SK-N-SH (cell line): ENCODE measurements around the gene GDF2. TPM values are rescaled to one million over a fixed set of nuclear protein-coding genes. Genes with fewer than 3 reads are reported as not detected.

ENCODE experiments used
- CTCF ChIA-PET: fragments of 300-600, 350-600 bp; formaldehyde crosslinking; extraction: SDS; loops from one replicate; lab custom pipeline; 2021; lab: Yijun Ruan, JAX
- POLR2A ChIA-PET: fragments of 350-600 bp; sonication (Branson Sonifier 250); formaldehyde crosslinking; extraction: SDS; loops from one replicate; lab custom pipeline; 2020; ENCODE audit warnings: antibody characterized with exemption, inconsistent platforms; lab: Yijun Ruan, JAX
- DNase-seq: peaks from one replicate; pipeline ENCODE4 v3.0.0; 2012
- H2AFZ ChIP-seq: fragments of 200-600 bp; sonication (generic); 2 replicates; pipeline ENCODE4 v1.8.1; 2016; ENCODE audit warnings: antibody characterized with exemption, mild to moderate bottlenecking, low read depth
- H3F3A ChIP-seq: fragments of 200-600 bp; sonication (generic); replicated peaks from 2 replicates; pipeline ENCODE3; 2016; ENCODE audit warnings: antibody characterized with exemption, mild to moderate bottlenecking; ENCODE audit not compliant: insufficient read depth
- H3K27ac ChIP-seq, 2 experiments: fragments of 200-500 bp in 1 of 2; fragments of 200-600 bp in 1 of 2; sonication (Bioruptor generic) in 1 of 2; sonication (generic), shearing (Covaris generic) in 1 of 2; 2 replicates each; pipeline versions ENCODE4 v1.5.1 to v1.6.1; 2014 to 2016; ENCODE audit warnings: low read depth in 2 of 2, inconsistent platforms in 1 of 2, low read length in 1 of 2, mild to moderate bottlenecking in 1 of 2, mixed read lengths in 1 of 2
- H3K27me3 ChIP-seq: fragments of 200-600 bp; sonication (generic), shearing (Covaris generic); 2 replicates; pipeline ENCODE4 v1.6.1; 2016; ENCODE audit warnings: mixed run types; ENCODE audit not compliant: insufficient read depth
- H3K36me3 ChIP-seq, 2 experiments: fragments of 200-500 bp in 1 of 2; fragments of 200-600 bp in 1 of 2; sonication (Bioruptor generic) in 1 of 2; sonication (generic) in 1 of 2; replicated peaks in 1 of 2; 2 replicates each; pipeline versions ENCODE3 to v1.5.1; 2014 to 2016; ENCODE audit warnings: low read length in 1 of 2, mild to moderate bottlenecking in 1 of 2; ENCODE audit not compliant: insufficient read depth in 2 of 2, control insufficient read depth in 1 of 2
- H3K4me1 ChIP-seq, 2 experiments: fragments of 200-500 bp in 1 of 2; fragments of 200-600 bp in 1 of 2; sonication (Bioruptor generic) in 1 of 2; sonication (generic), shearing (Covaris generic) in 1 of 2; 2 replicates each; pipeline versions ENCODE4 v1.5.1 to v1.6.1; 2014 to 2016; ENCODE audit warnings: low read depth in 1 of 2, low read length in 1 of 2, mixed run types in 1 of 2; ENCODE audit not compliant: insufficient read depth in 2 of 2, control insufficient read depth in 1 of 2
- H3K4me2 ChIP-seq: fragments of 200-600 bp; sonication (generic), shearing (Covaris generic); 2 replicates; pipeline ENCODE4 v1.6.1; 2017; ENCODE audit warnings: mixed run types
- H3K4me3 ChIP-seq, 2 experiments: fragments of 200-500 bp in 1 of 2; fragments of 200-600 bp in 1 of 2; sonication (Bioruptor generic) in 1 of 2; sonication (generic), shearing (Covaris generic) in 1 of 2; 2 replicates each; pipeline versions ENCODE4 v1.5.1 to v1.8.1; 2014 to 2016; ENCODE audit warnings: low read depth in 2 of 2, inconsistent platforms in 1 of 2, low read length in 1 of 2, mild to moderate bottlenecking in 1 of 2, mixed read lengths in 1 of 2, moderate library complexity in 1 of 2
- H3K79me2 ChIP-seq: fragments of 200-600 bp; sonication (generic); 2 replicates; pipeline ENCODE4 v1.8.1; 2017; ENCODE audit warnings: mild to moderate bottlenecking; ENCODE audit not compliant: insufficient read depth
- H3K9ac ChIP-seq: fragments of 200-600 bp; sonication (generic); 2 replicates; pipeline ENCODE4 v1.6.1; 2017; ENCODE audit warnings: mixed run types
- H3K9me2 ChIP-seq: fragments of 200-600 bp; sonication (generic); 2 replicates; pipeline ENCODE4 v1.6.1; 2017; ENCODE audit warnings: mixed run types
- H3K9me3 ChIP-seq: fragments of 200-600 bp; sonication (generic); 2 replicates; pipeline ENCODE4 v1.6.1; 2017; ENCODE audit warnings: mixed run types, mild to moderate bottlenecking, moderate library complexity
- H4K20me1 ChIP-seq: fragments of 200-600 bp; sonication (generic); 2 replicates; pipeline ENCODE4 v1.6.1; 2017; ENCODE audit warnings: mild to moderate bottlenecking, mixed run types; ENCODE audit not compliant: insufficient read depth
- CHD2 ChIP-seq: fragments of 150-350 bp; IDR thresholded peaks from 2 replicates; pipeline ENCODE4 v1.6.1; 2018; ENCODE audit warnings: low read length; ENCODE audit not compliant: partially characterized antibody
- EZH2phosphoT487 ChIP-seq: fragments of 200-600 bp; sonication (generic); IDR thresholded peaks from 2 replicates; pipeline ENCODE4 v1.6.1; 2017; ENCODE audit warnings: low read depth, mixed run types, mild to moderate bottlenecking, antibody characterized with exemption, moderate library complexity, borderline replicate concordance
- FOSL2 ChIP-seq: IDR thresholded peaks from 2 replicates; pipeline ENCODE4 v1.4.0; 2012; ENCODE audit warnings: low read depth, mild to moderate bottlenecking, moderate library complexity, borderline replicate concordance
- FOXJ3 ChIP-seq: sonication (generic); formaldehyde crosslinking; IDR thresholded peaks from 2 replicates; pipeline ENCODE4 v1.5.1; 2020; ENCODE audit warnings: mild to moderate bottlenecking, missing genetic modification reagents
- GABPA ChIP-seq: IDR thresholded peaks from 2 replicates; pipeline ENCODE4 v1.4.0; 2012; ENCODE audit warnings: low read depth, mild to moderate bottlenecking
- GATA2 ChIP-seq: sonication (generic); formaldehyde crosslinking; IDR thresholded peaks from 2 replicates; pipeline ENCODE4 v1.5.0; 2020; ENCODE audit warnings: mild to moderate bottlenecking, missing genetic modification reagents
- MXI1 ChIP-seq: IDR thresholded peaks from 2 replicates; pipeline ENCODE4 v1.6.1; 2012; ENCODE audit warnings: mild to moderate bottlenecking, low read depth, low read length, improper control_type of control experiment
- POLR2AphosphoS5 ChIP-seq: IDR thresholded peaks from 2 replicates; pipeline ENCODE4 v1.6.1; 2012; ENCODE audit warnings: low read depth, low read length
- RXRA ChIP-seq: IDR thresholded peaks from 2 replicates; pipeline ENCODE4 v1.4.0; 2012; ENCODE audit warnings: low read depth, mild to moderate bottlenecking, borderline replicate concordance
- SIN3A ChIP-seq: IDR thresholded peaks from 2 replicates; pipeline ENCODE4 v1.6.1; 2012; ENCODE audit warnings: low read depth, mild to moderate bottlenecking, low read length, moderate library complexity, borderline replicate concordance
- TCF12 ChIP-seq: IDR thresholded peaks from 2 replicates; pipeline ENCODE4 v1.4.0; 2012
- WGBS: methylation state at CpG from one replicate; pipeline ENCODE4 v1.1.6; 2017; ENCODE audit warnings: low lambda C conversion rate; 5-methylcytosine and 5-hydroxymethylcytosine counted together
- polyA plus RNA-seq, 3 experiments: library from polyadenylated mRNA; depleted of rRNA; stranded (reverse); fragments of >200 nt; gene quantifications; 2 replicates each; pipeline ENCODE4 v1.2.3, GENCODE V29; 2012
- TF ChIP-seq, protein P1 (sequence below): IDR thresholded peaks from 2 replicates; pipeline ENCODE4 v1.4.0; 2012; ENCODE audit warnings: low read depth, borderline replicate concordance
- TF ChIP-seq, protein P2 (sequence below): fragments of 150-350 bp; IDR thresholded peaks from 2 replicates; pipeline ENCODE4 v1.6.1; 2017; ENCODE audit warnings: antibody characterized with exemption, low read length, low read depth, borderline replicate concordance
- TF ChIP-seq, protein P3 (sequence below): IDR thresholded peaks from 2 replicates; pipeline ENCODE4 v1.4.0; 2012; ENCODE audit warnings: low read depth
- TF ChIP-seq, protein P4 (sequence below): IDR thresholded peaks from 2 replicates; pipeline ENCODE4 v1.6.1; 2012; ENCODE audit warnings: mild to moderate bottlenecking, low read depth, low read length, moderate library complexity

The GDF2 gene
- polyA plus RNA-seq, 1 of the 3 experiments (the other 2 are of a cell fraction), result not detected

DNA sequence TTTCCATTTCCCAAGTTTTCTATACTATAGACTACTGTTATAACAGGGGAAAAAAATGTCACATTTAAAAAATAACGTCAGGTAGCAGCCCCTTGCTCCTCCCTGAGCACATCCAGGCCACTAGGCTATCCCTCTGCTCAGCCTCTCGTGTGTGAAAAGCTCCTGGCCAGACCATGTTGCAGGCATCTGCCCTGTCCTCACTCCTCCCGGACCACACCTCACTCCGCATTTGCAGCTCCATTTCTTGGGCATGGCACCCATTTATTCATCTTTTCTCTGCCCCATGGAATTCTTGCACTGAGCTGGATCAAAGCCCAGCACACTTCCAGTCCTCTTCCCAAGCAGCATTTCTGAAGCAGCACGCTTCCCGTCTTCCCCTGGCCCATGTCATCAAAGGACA lies 1.4 kb upstream of the GDF2 start:
- TF ChIP-seq MXI1, result no peak
- TF ChIP-seq, protein P1, sequence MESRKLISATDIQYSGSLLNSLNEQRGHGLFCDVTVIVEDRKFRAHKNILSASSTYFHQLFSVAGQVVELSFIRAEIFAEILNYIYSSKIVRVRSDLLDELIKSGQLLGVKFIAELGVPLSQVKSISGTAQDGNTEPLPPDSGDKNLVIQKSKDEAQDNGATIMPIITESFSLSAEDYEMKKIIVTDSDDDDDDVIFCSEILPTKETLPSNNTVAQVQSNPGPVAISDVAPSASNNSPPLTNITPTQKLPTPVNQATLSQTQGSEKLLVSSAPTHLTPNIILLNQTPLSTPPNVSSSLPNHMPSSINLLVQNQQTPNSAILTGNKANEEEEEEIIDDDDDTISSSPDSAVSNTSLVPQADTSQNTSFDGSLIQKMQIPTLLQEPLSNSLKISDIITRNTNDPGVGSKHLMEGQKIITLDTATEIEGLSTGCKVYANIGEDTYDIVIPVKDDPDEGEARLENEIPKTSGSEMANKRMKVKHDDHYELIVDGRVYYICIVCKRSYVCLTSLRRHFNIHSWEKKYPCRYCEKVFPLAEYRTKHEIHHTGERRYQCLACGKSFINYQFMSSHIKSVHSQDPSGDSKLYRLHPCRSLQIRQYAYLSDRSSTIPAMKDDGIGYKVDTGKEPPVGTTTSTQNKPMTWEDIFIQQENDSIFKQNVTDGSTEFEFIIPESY, result no peak
- no peak for TF ChIP-seq SIN3A
- TF ChIP-seq EZH2phosphoT487, result no peak
- 34% methylated on average over 6 of the region's 6 CpGs for WGBS
- no peak overlapping the region for H3K4me2 ChIP-seq
- no peak overlapping the region for H3K4me3 ChIP-seq
- ChIA-PET CTCF (interaction anchor here (2.1 kb wide), 2 partner anchors 9 to 296 kb away, joined by 7 to 8 read pairs; no protein-coding TSS in a partner anchor), POLR2A (no interaction called here)
- H2AFZ ChIP-seq, result no peak overlapping the region
- DNase-seq, result no peak
- no peaks in the 10 kb centered on the region for H3F3A ChIP-seq
- no peak overlapping the region for H3K27ac ChIP-seq
- H3K9me3 ChIP-seq, result no peaks in the 10 kb centered on the region
- no peaks in the 10 kb centered on the region for H3K79me2 ChIP-seq
- H4K20me1 ChIP-seq, result no peaks in the 10 kb centered on the region
- H3K9ac ChIP-seq, result no peak overlapping the region
- no peaks in the 10 kb centered on the region for H3K36me3 ChIP-seq
- no peaks in the 10 kb centered on the region for H3K9me2 ChIP-seq
- H3K27me3 ChIP-seq, result peaks cover 6% of the 10 kb centered on the region; the same call in 1 of the 2 replicates
- peaks cover 0 to 12% of the 10 kb centered on the region in 2 experiments; a peak in 1 of 4 replicates for H3K4me1 ChIP-seq

DNA sequence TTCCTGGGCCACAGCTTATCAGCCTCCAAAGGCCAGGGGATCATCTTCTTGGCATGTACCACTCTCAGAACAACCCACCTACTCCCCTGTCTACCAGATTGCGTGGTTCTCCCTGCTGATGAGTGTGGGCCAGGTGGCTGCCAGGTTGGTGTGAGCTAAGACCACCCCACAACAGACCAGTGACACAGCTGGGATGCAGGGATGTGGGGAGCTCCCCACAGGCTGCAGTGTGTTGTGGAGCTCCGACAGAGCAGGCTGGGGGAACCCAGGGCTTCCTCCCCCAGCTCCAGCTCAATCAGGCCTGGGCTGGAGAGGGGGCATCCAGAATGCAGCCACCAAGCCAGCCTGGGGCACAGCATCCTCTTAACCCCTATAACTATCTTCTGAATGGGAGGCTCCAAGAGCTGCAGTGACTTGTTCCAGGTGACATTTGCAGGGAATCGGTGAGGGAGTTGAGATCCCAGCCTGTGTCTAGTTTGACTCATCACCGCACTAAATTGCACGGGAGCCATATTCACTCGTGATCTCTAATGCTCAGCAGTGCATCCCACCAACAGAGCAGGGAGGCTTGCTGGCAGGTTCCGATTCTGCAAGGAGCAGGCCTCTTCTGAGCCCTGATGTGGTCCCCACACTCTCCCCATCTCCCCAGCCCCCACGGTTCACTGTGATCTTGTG lies 596 bp upstream of the GDF2 start:
- CTCF ChIA-PET, result interaction anchor here (1.2 to 2.1 kb wide), 2 partner anchors 9 to 297 kb away, joined by 4 to 7 read pairs; no protein-coding TSS in a partner anchor
- Histone ChIP-seq H3K9me2 (no peaks in the 10 kb centered on the region), H3K4me2 (no peak overlapping the region), H3K27me3 (peaks cover 6% of the 10 kb centered on the region; the same call in 1 of the 2 replicates), H3K9ac (no peak overlapping the region), H3K36me3 (no peaks in the 10 kb centered on the region), H3F3A (no peaks in the 10 kb centered on the region), H3K27ac (no peak overlapping the region), H3K4me3 (no peak overlapping the region), H2AFZ (no peak overlapping the region), H3K4me1 (peaks cover 0 to 17% of the 10 kb centered on the region in 2 experiments; a peak in 1 of 4 replicates), H4K20me1 (no peaks in the 10 kb centered on the region), H3K79me2 (no peaks in the 10 kb centered on the region), H3K9me3 (no peaks in the 10 kb centered on the region)
- POLR2A ChIA-PET, result no interaction called here
- TF ChIP-seq EZH2phosphoT487 (no peak), CHD2 (no peak), FOXJ3 (CRISPR knock-in tag) (no peak), GATA2 (CRISPR knock-in tag) (no peak), FOSL2 (no peak), TCF12 (no peak), GABPA (no peak), POLR2AphosphoS5 (no peak), RXRA (no peak)
- TF ChIP-seq, protein P2, sequence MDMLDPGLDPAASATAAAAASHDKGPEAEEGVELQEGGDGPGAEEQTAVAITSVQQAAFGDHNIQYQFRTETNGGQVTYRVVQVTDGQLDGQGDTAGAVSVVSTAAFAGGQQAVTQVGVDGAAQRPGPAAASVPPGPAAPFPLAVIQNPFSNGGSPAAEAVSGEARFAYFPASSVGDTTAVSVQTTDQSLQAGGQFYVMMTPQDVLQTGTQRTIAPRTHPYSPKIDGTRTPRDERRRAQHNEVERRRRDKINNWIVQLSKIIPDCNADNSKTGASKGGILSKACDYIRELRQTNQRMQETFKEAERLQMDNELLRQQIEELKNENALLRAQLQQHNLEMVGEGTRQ, result no peak
- TF ChIP-seq, protein P3, sequence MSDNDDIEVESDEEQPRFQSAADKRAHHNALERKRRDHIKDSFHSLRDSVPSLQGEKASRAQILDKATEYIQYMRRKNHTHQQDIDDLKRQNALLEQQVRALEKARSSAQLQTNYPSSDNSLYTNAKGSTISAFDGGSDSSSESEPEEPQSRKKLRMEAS, result no peak
- TF ChIP-seq, protein P1, result no peak
- TF ChIP-seq, protein P4, sequence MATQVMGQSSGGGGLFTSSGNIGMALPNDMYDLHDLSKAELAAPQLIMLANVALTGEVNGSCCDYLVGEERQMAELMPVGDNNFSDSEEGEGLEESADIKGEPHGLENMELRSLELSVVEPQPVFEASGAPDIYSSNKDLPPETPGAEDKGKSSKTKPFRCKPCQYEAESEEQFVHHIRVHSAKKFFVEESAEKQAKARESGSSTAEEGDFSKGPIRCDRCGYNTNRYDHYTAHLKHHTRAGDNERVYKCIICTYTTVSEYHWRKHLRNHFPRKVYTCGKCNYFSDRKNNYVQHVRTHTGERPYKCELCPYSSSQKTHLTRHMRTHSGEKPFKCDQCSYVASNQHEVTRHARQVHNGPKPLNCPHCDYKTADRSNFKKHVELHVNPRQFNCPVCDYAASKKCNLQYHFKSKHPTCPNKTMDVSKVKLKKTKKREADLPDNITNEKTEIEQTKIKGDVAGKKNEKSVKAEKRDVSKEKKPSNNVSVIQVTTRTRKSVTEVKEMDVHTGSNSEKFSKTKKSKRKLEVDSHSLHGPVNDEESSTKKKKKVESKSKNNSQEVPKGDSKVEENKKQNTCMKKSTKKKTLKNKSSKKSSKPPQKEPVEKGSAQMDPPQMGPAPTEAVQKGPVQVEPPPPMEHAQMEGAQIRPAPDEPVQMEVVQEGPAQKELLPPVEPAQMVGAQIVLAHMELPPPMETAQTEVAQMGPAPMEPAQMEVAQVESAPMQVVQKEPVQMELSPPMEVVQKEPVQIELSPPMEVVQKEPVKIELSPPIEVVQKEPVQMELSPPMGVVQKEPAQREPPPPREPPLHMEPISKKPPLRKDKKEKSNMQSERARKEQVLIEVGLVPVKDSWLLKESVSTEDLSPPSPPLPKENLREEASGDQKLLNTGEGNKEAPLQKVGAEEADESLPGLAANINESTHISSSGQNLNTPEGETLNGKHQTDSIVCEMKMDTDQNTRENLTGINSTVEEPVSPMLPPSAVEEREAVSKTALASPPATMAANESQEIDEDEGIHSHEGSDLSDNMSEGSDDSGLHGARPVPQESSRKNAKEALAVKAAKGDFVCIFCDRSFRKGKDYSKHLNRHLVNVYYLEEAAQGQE, result no peak
- DNase-seq, result no peak
- WGBS, result 17% methylated on average over 4 of the region's 8 CpGs
